HEK293 (cell line): ENCODE results near the gene COQ10A.

Experiments used
- BCL11B ChIP-seq: fragments of 450-650 bp; formaldehyde crosslinking; IDR thresholded peaks from 2 replicates; pipeline ENCODE4 v1.5.1; 2016; ENCODE audit warnings: low read depth, missing biosample characterization, missing genetic modification characterization
- FEZF1 ChIP-seq: fragments of 450-650 bp; formaldehyde crosslinking; IDR thresholded peaks from 2 replicates; pipeline ENCODE4 v1.5.1; 2016; ENCODE audit warnings: missing biosample characterization, missing genetic modification characterization
- HOXA7 ChIP-seq: sonication (generic); formaldehyde crosslinking; IDR thresholded peaks from 2 replicates; pipeline ENCODE4 v1.8.1; 2022; ENCODE audit warnings: missing genetic modification reagents, borderline replicate concordance
- MEIS1 ChIP-seq: sonication (generic); formaldehyde crosslinking; IDR thresholded peaks from 2 replicates; pipeline ENCODE4 v1.8.1; 2022; ENCODE audit warnings: missing genetic modification reagents, mild to moderate bottlenecking, borderline replicate concordance
- MYNN ChIP-seq: fragments of 450-650 bp; formaldehyde crosslinking; IDR thresholded peaks from 2 replicates; pipeline ENCODE4 v1.5.1; 2016; ENCODE audit warnings: missing biosample characterization, missing genetic modification characterization, borderline replicate concordance
- PRDM4 ChIP-seq: fragments of 450-650 bp; formaldehyde crosslinking; IDR thresholded peaks from 2 replicates; pipeline ENCODE4 v1.5.1; 2017; ENCODE audit warnings: missing biosample characterization, missing genetic modification characterization
- RBAK ChIP-seq: fragments of 450-650 bp; formaldehyde crosslinking; IDR thresholded peaks from 2 replicates; pipeline ENCODE4 v1.5.1; 2016; ENCODE audit warnings: missing biosample characterization, missing genetic modification characterization
- REPIN1 ChIP-seq: fragments of 450-650 bp; formaldehyde crosslinking; IDR thresholded peaks from 2 replicates; pipeline ENCODE4 v1.5.1; 2017; ENCODE audit warnings: missing biosample characterization, missing genetic modification characterization, low read depth
- SP2 ChIP-seq: fragments of 450-650 bp; formaldehyde crosslinking; IDR thresholded peaks from 2 replicates; pipeline ENCODE4 v1.5.1; 2016; ENCODE audit warnings: missing biosample characterization, missing genetic modification characterization
- SP3 ChIP-seq: fragments of 450-650 bp; formaldehyde crosslinking; IDR thresholded peaks from 2 replicates; pipeline ENCODE4 v1.5.1; 2016; ENCODE audit warnings: missing biosample characterization, missing genetic modification characterization
- YY2 ChIP-seq: fragments of 450-650 bp; formaldehyde crosslinking; IDR thresholded peaks from 2 replicates; pipeline ENCODE4 v1.5.1; 2016; ENCODE audit warnings: missing biosample characterization, missing genetic modification characterization
- ZBTB7A ChIP-seq: fragments of 450-650 bp; formaldehyde crosslinking; IDR thresholded peaks from 2 replicates; pipeline ENCODE4 v1.5.1; 2016; ENCODE audit warnings: low read depth, missing biosample characterization, missing genetic modification characterization
- ZFP3 ChIP-seq: fragments of 450-650 bp; formaldehyde crosslinking; IDR thresholded peaks from 2 replicates; pipeline ENCODE4 v1.5.1; 2016; ENCODE audit warnings: low read depth, missing biosample characterization, missing genetic modification characterization
- ZIC2 ChIP-seq: fragments of 450-650 bp; formaldehyde crosslinking; IDR thresholded peaks from 2 replicates; pipeline ENCODE4 v1.5.1; 2016; ENCODE audit warnings: missing biosample characterization, missing genetic modification characterization
- ZNF148 ChIP-seq: fragments of 450-650 bp; formaldehyde crosslinking; IDR thresholded peaks from 2 replicates; pipeline ENCODE4 v1.5.0; 2017; ENCODE audit warnings: missing biosample characterization, missing genetic modification characterization, borderline replicate concordance
- ZNF16 ChIP-seq: fragments of 450-650 bp; formaldehyde crosslinking; IDR thresholded peaks from 2 replicates; pipeline ENCODE4 v1.5.1; 2016; ENCODE audit warnings: low read depth, missing biosample characterization, missing genetic modification characterization
- ZNF184 ChIP-seq: fragments of 450-650 bp; IDR thresholded peaks from 2 replicates; pipeline ENCODE4 v1.5.1; 2018; ENCODE audit warnings: missing biosample characterization, mild to moderate bottlenecking, missing genetic modification characterization
- ZNF211 ChIP-seq: fragments of 450-650 bp; formaldehyde crosslinking; IDR thresholded peaks from 2 replicates; pipeline ENCODE4 v1.5.1; 2016; ENCODE audit warnings: low read depth, missing biosample characterization, missing genetic modification characterization
- ZNF239 ChIP-seq: fragments of 450-650 bp; formaldehyde crosslinking; IDR thresholded peaks from 2 replicates; pipeline ENCODE4 v1.5.1; 2016; ENCODE audit warnings: missing biosample characterization, missing genetic modification characterization
- ZNF324 ChIP-seq: fragments of 450-650 bp; formaldehyde crosslinking; IDR thresholded peaks from 2 replicates; pipeline ENCODE4 v1.5.1; 2016; ENCODE audit warnings: missing biosample characterization, missing genetic modification characterization
- ZNF341 ChIP-seq: fragments of 450-650 bp; formaldehyde crosslinking; IDR thresholded peaks from 2 replicates; pipeline ENCODE4; 2016; ENCODE audit warnings: low read depth, missing biosample characterization, missing genetic modification characterization
- ZNF394 ChIP-seq: fragments of 450-650 bp; formaldehyde crosslinking; IDR thresholded peaks from 2 replicates; pipeline ENCODE4 v1.5.1; 2016; ENCODE audit warnings: missing biosample characterization, missing genetic modification characterization, mild to moderate bottlenecking, moderate library complexity, borderline replicate concordance
- ZNF548 ChIP-seq: fragments of 450-650 bp; formaldehyde crosslinking; IDR thresholded peaks from 2 replicates; pipeline ENCODE4 v1.5.1; 2016; ENCODE audit warnings: missing biosample characterization, missing genetic modification characterization
- ZNF610 ChIP-seq: fragments of 450-650 bp; formaldehyde crosslinking; IDR thresholded peaks from 2 replicates; pipeline ENCODE4 v1.5.1; 2016; ENCODE audit warnings: missing biosample characterization, missing genetic modification characterization, borderline replicate concordance
- ZNF626 ChIP-seq: fragments of 450-650 bp; sonication (Bioruptor Pico); formaldehyde crosslinking; IDR thresholded peaks from 2 replicates; pipeline ENCODE4 v1.5.1; 2018; ENCODE audit warnings: missing biosample characterization, missing genetic modification characterization, inconsistent platforms
- ZNF664 ChIP-seq: fragments of 450-650 bp; formaldehyde crosslinking; IDR thresholded peaks from 2 replicates; pipeline ENCODE4 v1.5.1; 2016; ENCODE audit warnings: missing biosample characterization, missing genetic modification characterization
- ZNF677 ChIP-seq: fragments of 450-650 bp; IDR thresholded peaks from 2 replicates; pipeline ENCODE4 v1.5.0; 2018; ENCODE audit warnings: missing biosample characterization, mild to moderate bottlenecking, missing genetic modification characterization, moderate library complexity
- ZNF704 ChIP-seq: fragments of 450-650 bp; formaldehyde crosslinking; IDR thresholded peaks from 2 replicates; pipeline ENCODE4 v1.5.1; 2016; ENCODE audit warnings: missing biosample characterization, missing genetic modification characterization
- ZSCAN18 ChIP-seq: fragments of 450-650 bp; formaldehyde crosslinking; IDR thresholded peaks from 2 replicates; pipeline ENCODE4 v1.5.1; 2016; ENCODE audit warnings: missing biosample characterization, missing genetic modification characterization
- ZSCAN4 ChIP-seq: fragments of 450-650 bp; formaldehyde crosslinking; IDR thresholded peaks from 2 replicates; pipeline ENCODE4 v1.5.1; 2017; ENCODE audit warnings: missing biosample characterization, missing genetic modification characterization

The COQ10A gene

GRCh38 chr12:56299853-56300643 is 33.3 kb downstream of the COQ10A start, which contains the start of gene CS (continued):
- no peak for TF ChIP-seq ZNF211 (tag by site-specific recombination)
- TF ChIP-seq ZNF16 (tag by site-specific recombination): no peak
- TF ChIP-seq FEZF1 (tag by site-specific recombination): peak; percentile 70
- TF ChIP-seq SP2 (tag by site-specific recombination): peak; percentile 98
- no peak for TF ChIP-seq ZNF548 (tag by site-specific recombination)
- TF ChIP-seq ZNF704: no peak
- TF ChIP-seq ZSCAN4 (tag by site-specific recombination): peak; percentile 29; the same call in 1 of the 2 replicates
- TF ChIP-seq ZNF148: no peak
- TF ChIP-seq ZNF394: peak; percentile 59
- TF ChIP-seq SP3 (tag by site-specific recombination): peak; percentile 94
- TF ChIP-seq ZNF239: no peak
- no peak for TF ChIP-seq HOXA7 (CRISPR knock-in tag)
- no peak; the same call in none of the 2 replicates for TF ChIP-seq YY2 (tag by site-specific recombination)
- no peak for TF ChIP-seq ZSCAN18 (tag by site-specific recombination)
- TF ChIP-seq ZNF324: peak; percentile 87; the same call in 1 of the 2 replicates
- no peak for TF ChIP-seq ZNF626 (tag by site-specific recombination)
- no peak for TF ChIP-seq MEIS1 (CRISPR knock-in tag)
- TF ChIP-seq ZFP3 (tag by site-specific recombination): no peak
- peak; percentile 31; the same call in 1 of the 2 replicates for TF ChIP-seq MYNN (tag by site-specific recombination)
- TF ChIP-seq PRDM4 (tag by site-specific recombination): 0 out of 2 replicates have a peak, but pooled peaks have one; percentile 34
- TF ChIP-seq REPIN1: peak; percentile 77; the same call in 1 of the 2 replicates
- TF ChIP-seq ZNF341: peak; percentile 63; the same call in 1 of the 2 replicates
- TF ChIP-seq ZNF610 (tag by site-specific recombination): peak; percentile 77; the same call in 1 of the 2 replicates
- no peak for TF ChIP-seq BCL11B (tag by site-specific recombination)
- peak; percentile 39; the same call in 1 of the 2 replicates for TF ChIP-seq ZBTB7A
- peak; percentile 65; the same call in 1 of the 2 replicates for TF ChIP-seq ZNF184 (tag by site-specific recombination)
- peak; percentile 79 for TF ChIP-seq ZIC2
- peak; percentile 69; the same call in 1 of the 2 replicates for TF ChIP-seq ZNF664 (tag by site-specific recombination)
- no peak for TF ChIP-seq ZNF677 (tag by site-specific recombination)
- no peak for TF ChIP-seq RBAK (tag by site-specific recombination)
